ENCODE measurements around the gene PKNOX1.
"Not testable (repeated sequence)": the region's sequence is repeated elsewhere in the genome, so short reads cannot be mapped to it uniquely, and the experiment has no call there.

PKNOX1 gene

GRCh38 chr21:42973991-42974831 lies at the start of gene PKNOX1:
Gene PKNOX1, plus strand, starts transcription at chr21:42974562. Its CDS starts 29,820 bp downstream, at chr21:43004382.
- peak; percentile 100 for DNase-seq

- no peak for DNase-seq
Observed at GRCh38 chr21:42925114-42925926, 49.0 kb upstream of the PKNOX1 start, which contains the start of gene ERVH48-1. Gene ERVH48-1, minus strand, starts transcription at chr21:42925630. Its CDS starts 6,624 bp downstream, at chr21:42919006.

- not testable (repeated sequence) for DNase-seq
Observed at GRCh38 chr21:42927474-42928200, 46.7 kb upstream of the PKNOX1 start.

- DNase-seq = no peak
Observed at GRCh38 chr21:42929969-42930368, 44.4 kb upstream of the PKNOX1 start.

- no peak for DNase-seq
Observed at GRCh38 chr21:42931560-42932235, 42.7 kb upstream of the PKNOX1 start.

GRCh38 chr21:42932378-42933136 lies 41.8 kb upstream of the PKNOX1 start:
- DNase-seq = not testable (repeated sequence)

GRCh38 chr21:42933137-42933970 lies 41.0 kb upstream of the PKNOX1 start:
- DNase-seq = not testable (repeated sequence)

GRCh38 chr21:42933973-42934372 lies 40.4 kb upstream of the PKNOX1 start:
- not testable (repeated sequence) for DNase-seq

- not testable (repeated sequence) for DNase-seq
Observed at GRCh38 chr21:42936360-42936759, 38.0 kb upstream of the PKNOX1 start.

- DNase-seq = not testable (repeated sequence)
Observed at GRCh38 chr21:42937034-42937940, 37.1 kb upstream of the PKNOX1 start.

GRCh38 chr21:42937960-42938605 lies 36.3 kb upstream of the PKNOX1 start:
- DNase-seq = no peak

GRCh38 chr21:42938606-42938995 lies 35.8 kb upstream of the PKNOX1 start:
- not testable (repeated sequence) for DNase-seq

GRCh38 chr21:42939582-42940413 lies 34.6 kb upstream of the PKNOX1 start:
- peak; percentile 89 for DNase-seq

- DNase-seq = no peak
Observed at GRCh38 chr21:42941696-42942085, 32.7 kb upstream of the PKNOX1 start.

GRCh38 chr21:42942244-42942643 lies 32.1 kb upstream of the PKNOX1 start:
- DNase-seq = no peak

- DNase-seq = not testable (repeated sequence)
Observed at GRCh38 chr21:42949094-42949755, 25.1 kb upstream of the PKNOX1 start.

- not testable (repeated sequence) for DNase-seq
Observed at GRCh38 chr21:42951193-42951592, 23.2 kb upstream of the PKNOX1 start.

Data from suppressor macrophage treated with lipopolysaccharide for 4 hours (primary cell).